Measurements from ENCODE around the gene PSMD8. TPM values are rescaled to one million over a fixed set of nuclear protein-coding genes. Genes with fewer than 3 reads are reported as not detected.
A peak's percentile ranks its signal among the peaks of the same experiment; 100 is the strongest.

Gene PSMD8
- total and polyA plus RNA-seq, 2 experiments from 2014 or later, result 231 to 292 TPM

GRCh38 chr19:38399537-38399936 is 25.2 kb downstream of the PSMD8 start:
- no peak overlapping the region for H2AFZ ChIP-seq
- H3K9me3 ChIP-seq (ENCODE audit: low read depth), result no peaks in the 10 kb centered on the region
- no peak overlapping the region for H3K27ac ChIP-seq
- H3K4me3 ChIP-seq, result no peak overlapping the region
- WGBS, 2 experiments (ENCODE audit: low coverage in 1 of 2, low lambda C conversion rate in 2 of 2, missing lambda C conversion rate in 2 of 2), result 43 to 44% methylated on average over 1 of the region's 1 CpG
- no peaks in the 10 kb centered on the region for H3K9me2 ChIP-seq (ENCODE audit: insufficient read depth)
- H3K79me2 ChIP-seq (ENCODE audit: insufficient read depth), result peaks cover 4% of the 10 kb centered on the region
- in situ Hi-C loops (cut with MboI), result no loop called here
- H3F3A ChIP-seq (ENCODE audit: insufficient read depth), result no peaks in the 10 kb centered on the region
- no peak for DNase-seq
- H3K27me3 ChIP-seq (replicated peaks; ENCODE audit: insufficient read depth), result no peaks in the 10 kb centered on the region
- TF ChIP-seq EZH2phosphoT487 (IDR thresholded peaks at IDR 0.05; ENCODE audit: insufficient read depth, low read depth) (no peak), EZH2 (IDR thresholded peaks at IDR 0.05; ENCODE audit: insufficient read depth, poor library complexity, severe bottlenecking) (no peak)
- H4K20me1 ChIP-seq (ENCODE audit: insufficient read depth), result no peaks in the 10 kb centered on the region
- H3K36me3 ChIP-seq (ENCODE audit: low read depth), result no peaks in the 10 kb centered on the region
- no peak overlapping the region for H3K4me2 ChIP-seq (ENCODE audit: unreplicated experiment)
- H3K9ac ChIP-seq, result no peak overlapping the region
- 0 out of 2 replicates have a peak, but pooled peaks cover 4% of the 10 kb centered on the region for H3K4me1 ChIP-seq (ENCODE audit: insufficient read depth)

- Histone ChIP-seq H3K9ac (no peak overlapping the region), H3K79me2 (ENCODE audit: insufficient read depth) (peaks cover 4% of the 10 kb centered on the region), H3K4me2 (ENCODE audit: unreplicated experiment) (no peak overlapping the region), H3K9me2 (ENCODE audit: insufficient read depth) (no peaks in the 10 kb centered on the region), H3F3A (ENCODE audit: insufficient read depth) (no peaks in the 10 kb centered on the region), H3K27ac (no peak overlapping the region), H3K9me3 (ENCODE audit: low read depth) (no peaks in the 10 kb centered on the region), H3K4me1 (ENCODE audit: insufficient read depth) (0 out of 2 replicates have a peak, but pooled peaks cover 4% of the 10 kb centered on the region), H3K4me3 (no peak overlapping the region), H4K20me1 (ENCODE audit: insufficient read depth) (no peaks in the 10 kb centered on the region), H3K27me3 (replicated peaks; ENCODE audit: insufficient read depth) (no peaks in the 10 kb centered on the region), H3K36me3 (ENCODE audit: low read depth) (no peaks in the 10 kb centered on the region), H2AFZ (no peak overlapping the region)
- no peak for TF ChIP-seq EZH2phosphoT487 (IDR thresholded peaks at IDR 0.05; ENCODE audit: insufficient read depth, low read depth)
- no peak for TF ChIP-seq EZH2 (IDR thresholded peaks at IDR 0.05; ENCODE audit: insufficient read depth, poor library complexity, severe bottlenecking)
- 49 to 63% methylated on average over 5 of the region's 5 CpGs for WGBS, 2 experiments (ENCODE audit: low coverage in 1 of 2, low lambda C conversion rate in 2 of 2, missing lambda C conversion rate in 2 of 2)
- no peak for DNase-seq
- in situ Hi-C loops (cut with MboI), result no loop called here
Measured at GRCh38 chr19:38400361-38400760, 26.0 kb downstream of the PSMD8 start.

GRCh38 chr19:38401148-38401547 is 26.8 kb downstream of the PSMD8 start:
- Histone ChIP-seq H3K79me2 (ENCODE audit: insufficient read depth) (peaks cover 4% of the 10 kb centered on the region), H3K27me3 (replicated peaks; ENCODE audit: insufficient read depth) (no peaks in the 10 kb centered on the region), H3K27ac (no peak overlapping the region), H3F3A (ENCODE audit: insufficient read depth) (no peaks in the 10 kb centered on the region), H3K36me3 (ENCODE audit: low read depth) (no peaks in the 10 kb centered on the region), H2AFZ (no peak overlapping the region), H4K20me1 (ENCODE audit: insufficient read depth) (no peaks in the 10 kb centered on the region), H3K9me2 (ENCODE audit: insufficient read depth) (no peaks in the 10 kb centered on the region), H3K9me3 (ENCODE audit: low read depth) (no peaks in the 10 kb centered on the region), H3K4me3 (no peak overlapping the region), H3K4me2 (ENCODE audit: unreplicated experiment) (no peak overlapping the region), H3K4me1 (ENCODE audit: insufficient read depth) (0 out of 2 replicates have a peak, but pooled peaks cover 4% of the 10 kb centered on the region), H3K9ac (no peak overlapping the region)
- WGBS, 2 experiments (ENCODE audit: low coverage in 1 of 2, low lambda C conversion rate in 2 of 2, missing lambda C conversion rate in 2 of 2), result 93 to 95% methylated on average over 3 of the region's 3 CpGs
- in situ Hi-C loops (cut with MboI), result no loop called here
- DNase-seq, result peak; percentile 60
- TF ChIP-seq EZH2phosphoT487 (IDR thresholded peaks at IDR 0.05; ENCODE audit: insufficient read depth, low read depth) (no peak), EZH2 (IDR thresholded peaks at IDR 0.05; ENCODE audit: insufficient read depth, poor library complexity, severe bottlenecking) (no peak)

GRCh38 chr19:38402623-38402966 is 28.2 kb downstream of the PSMD8 start:
- no peak for TF ChIP-seq EZH2 (IDR thresholded peaks at IDR 0.05; ENCODE audit: insufficient read depth, poor library complexity, severe bottlenecking)
- Histone ChIP-seq H3K36me3 (ENCODE audit: low read depth) (no peaks in the 10 kb centered on the region), H4K20me1 (ENCODE audit: insufficient read depth) (no peaks in the 10 kb centered on the region), H3K9me2 (ENCODE audit: insufficient read depth) (no peaks in the 10 kb centered on the region), H3K4me2 (ENCODE audit: unreplicated experiment) (peak overlapping the region; percentile 7), H3K9me3 (ENCODE audit: low read depth) (no peaks in the 10 kb centered on the region), H3K4me3 (peak overlapping the region; percentile 95), H3F3A (ENCODE audit: insufficient read depth) (no peaks in the 10 kb centered on the region), H3K27ac (no peak overlapping the region), H3K27me3 (replicated peaks; ENCODE audit: insufficient read depth) (no peaks in the 10 kb centered on the region), H3K79me2 (ENCODE audit: insufficient read depth) (peaks cover 4% of the 10 kb centered on the region), H3K9ac (no peak overlapping the region), H3K4me1 (ENCODE audit: insufficient read depth) (0 out of 2 replicates have a peak, but pooled peaks cover 4% of the 10 kb centered on the region), H2AFZ (peak overlapping the region; percentile 47)
- WGBS, 2 experiments (ENCODE audit: low coverage in 1 of 2, low lambda C conversion rate in 2 of 2, missing lambda C conversion rate in 2 of 2), result 10 to 12% methylated on average over 18 of the region's 18 CpGs
- DNase-seq, result no peak
- in situ Hi-C loops (cut with MboI), result no loop called here
